Stimulated activated CD8-positive, alpha-beta memory T cell treated with anti-CD3 and anti-CD28 coated beads, Interleukin-4, amount 100 ng/mL, for 24 hours (primary cell): Measurements from ENCODE around the gene LMTK2.
"Not testable (repeated sequence)": the region's sequence is repeated elsewhere in the genome, so short reads cannot be mapped to it uniquely, and the experiment has no call there.

Experiments used
- DNase-seq: peaks from one replicate; pipeline ENCODE4 v3.0.0-alpha.2; 2020; ENCODE audit warnings: low read depth

The LMTK2 gene

GRCh38 chr7:98217623-98218582, 111.2 kb downstream of the LMTK2 start:
- DNase-seq: no peak

GRCh38 chr7:98219382-98219781, 112.7 kb downstream of the LMTK2 start:
- DNase-seq: not testable (repeated sequence)

- DNase-seq: no peak
Measured at GRCh38 chr7:98221611-98222532, 115.2 kb downstream of the LMTK2 start.

- DNase-seq: no peak
Measured at GRCh38 chr7:98222533-98223195, 116.0 kb downstream of the LMTK2 start.

GRCh38 chr7:98223351-98223897, 116.8 kb downstream of the LMTK2 start:
- no peak for DNase-seq

- no peak for DNase-seq
Measured at GRCh38 chr7:98223898-98224700, 117.4 kb downstream of the LMTK2 start.

GRCh38 chr7:98224701-98225181, 118.1 kb downstream of the LMTK2 start:
- DNase-seq: no peak

- DNase-seq: no peak
Measured at GRCh38 chr7:98225913-98226614, 119.4 kb downstream of the LMTK2 start.

- DNase-seq: no peak
Measured at GRCh38 chr7:98227939-98228338, 121.3 kb downstream of the LMTK2 start.

GRCh38 chr7:98228801-98229200, 122.1 kb downstream of the LMTK2 start:
- no peak for DNase-seq

- no peak for DNase-seq
Measured at GRCh38 chr7:98229441-98229840, 122.8 kb downstream of the LMTK2 start.

- no peak for DNase-seq
Measured at GRCh38 chr7:98229991-98230745, 123.5 kb downstream of the LMTK2 start.

GRCh38 chr7:98230746-98231471, 124.2 kb downstream of the LMTK2 start:
- DNase-seq: no peak

- DNase-seq: no peak
Measured at GRCh38 chr7:98231493-98232262, 125.0 kb downstream of the LMTK2 start.

- no peak for DNase-seq
Measured at GRCh38 chr7:98232263-98232585, 125.6 kb downstream of the LMTK2 start.

- no peak for DNase-seq
Measured at GRCh38 chr7:98232799-98233198, 126.1 kb downstream of the LMTK2 start.

GRCh38 chr7:98233219-98234070, 126.8 kb downstream of the LMTK2 start:
- no peak for DNase-seq
